IPS DF 6.9 (cell line): ENCODE data around the gene NDUFV1.
A peak's percentile ranks its signal among the peaks of the same experiment; 100 is the strongest.
"Not testable (repeated sequence)": the region's sequence is repeated elsewhere in the genome, so short reads cannot be mapped to it uniquely, and the experiment has no call there.

ENCODE experiments used
- DNase-seq: peaks from one replicate; pipeline ENCODE4 v3.0.0-alpha.2; 2013; ENCODE audit warnings: low read depth, low spot score
- H3K27ac ChIP-seq: one replicate; pipeline ENCODE4 v1.5.1; 2013; ENCODE audit warnings: low read length, control low read depth
- H3K27me3 ChIP-seq: 2 replicates; pipeline ENCODE4 v1.6.1; 2013; ENCODE audit warnings: mild to moderate bottlenecking, low read length; ENCODE audit not compliant: control insufficient read depth, insufficient read depth
- H3K36me3 ChIP-seq: 2 replicates; pipeline ENCODE4 v1.6.1; 2013; ENCODE audit warnings: low read length; ENCODE audit not compliant: control insufficient read depth, insufficient read depth
- H3K4me1 ChIP-seq: 2 replicates; pipeline ENCODE4 v1.6.1; 2013; ENCODE audit warnings: low read length; ENCODE audit not compliant: control insufficient read depth, insufficient read depth
- H3K4me3 ChIP-seq: 2 replicates; pipeline ENCODE4 v1.5.1; 2013; ENCODE audit warnings: mild to moderate bottlenecking, low read length
- H3K9me3 ChIP-seq: 2 replicates; pipeline ENCODE4 v1.6.1; 2013; ENCODE audit warnings: low read length, inconsistent platforms; ENCODE audit not compliant: control insufficient read depth, insufficient read depth
- WGBS: extraction: QIAGEN DNeasy Blood & Tissue Kit; methylation state at CpG from one replicate; pipeline ENCODE4 v1.1.7; 2013; ENCODE audit warnings: mixed read lengths, missing lambda C conversion rate; ENCODE audit not compliant: insufficient read length, insufficient coverage; 5-methylcytosine and 5-hydroxymethylcytosine counted together

The NDUFV1 gene

GRCh38 chr11:67601098-67601497 is 5.6 kb upstream of the NDUFV1 start:
- Histone ChIP-seq H3K36me3 (no peaks in the 10 kb centered on the region), H3K27ac (no peak overlapping the region), H3K4me1 (peaks cover 2% of the 10 kb centered on the region; the same call in 1 of the 2 replicates), H3K9me3 (no peaks in the 10 kb centered on the region), H3K4me3 (no peak overlapping the region), H3K27me3 (no peaks in the 10 kb centered on the region)
- WGBS: no CpG with 5 or more reads among the region's 7 CpGs
- DNase-seq: no peak

- H3K9me3 ChIP-seq, H3K4me1 ChIP-seq, H3K27me3 ChIP-seq, H3K27ac ChIP-seq, H3K4me3 ChIP-seq, DNase-seq, H3K36me3 ChIP-seq: not testable (repeated sequence)
- no CpG with 5 or more reads among the region's 4 CpGs for WGBS
Measured at GRCh38 chr11:67604119-67604518, 2.6 kb upstream of the NDUFV1 start.

- H3K4me1 ChIP-seq: peaks cover 2% of the 10 kb centered on the region
- no peaks in the 10 kb centered on the region for H3K9me3 ChIP-seq
- no peak overlapping the region for H3K4me3 ChIP-seq
- DNase-seq: no peak
- no CpG with 5 or more reads among the region's 2 CpGs for WGBS
- H3K27ac ChIP-seq: no peak overlapping the region
- peaks cover 7% of the 10 kb centered on the region; the same call in 1 of the 2 replicates for H3K36me3 ChIP-seq
- no peaks in the 10 kb centered on the region for H3K27me3 ChIP-seq
Measured at GRCh38 chr11:67604815-67605214, 1.9 kb upstream of the NDUFV1 start.

- Histone ChIP-seq H3K4me3 (no peak overlapping the region), H3K9me3 (no peaks in the 10 kb centered on the region), H3K4me1 (peaks cover 2% of the 10 kb centered on the region), H3K36me3 (peaks cover 7% of the 10 kb centered on the region), H3K27me3 (no peaks in the 10 kb centered on the region), H3K27ac (no peak overlapping the region)
- DNase-seq: no peak
- no CpG with 5 or more reads among the region's 11 CpGs for WGBS
Measured at GRCh38 chr11:67605231-67606011, 1.3 kb upstream of the NDUFV1 start.

GRCh38 chr11:67606093-67606491 is 644 bp upstream of the NDUFV1 start:
- H3K27me3 ChIP-seq: no peaks in the 10 kb centered on the region
- peak overlapping the region; percentile 73; the same call in 1 of the 2 replicates for H3K4me3 ChIP-seq
- H3K36me3 ChIP-seq: peaks cover 9% of the 10 kb centered on the region
- WGBS: no CpG with 5 or more reads among the region's 17 CpGs
- no peak for DNase-seq
- H3K4me1 ChIP-seq: peaks cover 2% of the 10 kb centered on the region
- H3K27ac ChIP-seq: no peak overlapping the region
- H3K9me3 ChIP-seq: no peaks in the 10 kb centered on the region

GRCh38 chr11:67607507-67607906 is 771 bp downstream of the NDUFV1 start:
- Histone ChIP-seq H3K36me3 (peaks cover 20% of the 10 kb centered on the region), H3K4me1 (peaks cover 2% of the 10 kb centered on the region), H3K9me3 (no peaks in the 10 kb centered on the region), H3K4me3 (peak overlapping the region; percentile 73; the same call in 1 of the 2 replicates), H3K27ac (no peak overlapping the region), H3K27me3 (no peaks in the 10 kb centered on the region)
- no CpG with 5 or more reads among the region's 9 CpGs for whole genome bisulfite sequencing
- DNase-seq: no peak

GRCh38 chr11:67608486-67608885 is 1.8 kb downstream of the NDUFV1 start:
- H3K4me3 ChIP-seq: no peak overlapping the region
- WGBS: no CpG with 5 or more reads among the region's 8 CpGs
- no peaks in the 10 kb centered on the region for H3K27me3 ChIP-seq

GRCh38 chr11:67609316-67609715 is 2.6 kb downstream of the NDUFV1 start:
- H3K4me3 ChIP-seq: no peak overlapping the region
- H3K4me1 ChIP-seq: peaks cover 3% of the 10 kb centered on the region
- DNase-seq: no peak
- H3K36me3 ChIP-seq: peaks cover 20% of the 10 kb centered on the region
- no peaks in the 10 kb centered on the region for H3K9me3 ChIP-seq
- no peak overlapping the region for H3K27ac ChIP-seq
- no peaks in the 10 kb centered on the region for H3K27me3 ChIP-seq
- no CpG with 5 or more reads among the region's 10 CpGs for WGBS

More at GRCh38 chr11:67608486-67608885, 1.8 kb downstream of the NDUFV1 start:
- Histone ChIP-seq H3K36me3 (peaks cover 20% of the 10 kb centered on the region), H3K27ac (no peak overlapping the region), H3K4me1 (peaks cover 2% of the 10 kb centered on the region), H3K9me3 (no peaks in the 10 kb centered on the region)
- DNase-seq: no peak

- Histone ChIP-seq H3K27ac (no peak overlapping the region), H3K4me3 (no peak overlapping the region), H3K27me3 (no peaks in the 10 kb centered on the region), H3K36me3 (peaks cover 20% of the 10 kb centered on the region), H3K9me3 (no peaks in the 10 kb centered on the region), H3K4me1 (peaks cover 6% of the 10 kb centered on the region)
- DNase-seq: no peak
- no CpG with 5 or more reads among the region's 15 CpGs for WGBS
Measured at GRCh38 chr11:67610302-67610868, 3.6 kb downstream of the NDUFV1 start.

GRCh38 chr11:67611165-67611564 is 4.4 kb downstream of the NDUFV1 start:
- H3K36me3 ChIP-seq: peaks cover 20% of the 10 kb centered on the region
- no peak for DNase-seq
- H3K4me1 ChIP-seq: peaks cover 10% of the 10 kb centered on the region
- H3K27me3 ChIP-seq: no peaks in the 10 kb centered on the region
- no peak overlapping the region for H3K4me3 ChIP-seq
- no peaks in the 10 kb centered on the region for H3K9me3 ChIP-seq
- no CpG with 5 or more reads among the region's 14 CpGs for WGBS
- H3K27ac ChIP-seq: no peak overlapping the region
